Measurements from ENCODE around the gene EIF4E2.

The EIF4E2 gene

DNA sequence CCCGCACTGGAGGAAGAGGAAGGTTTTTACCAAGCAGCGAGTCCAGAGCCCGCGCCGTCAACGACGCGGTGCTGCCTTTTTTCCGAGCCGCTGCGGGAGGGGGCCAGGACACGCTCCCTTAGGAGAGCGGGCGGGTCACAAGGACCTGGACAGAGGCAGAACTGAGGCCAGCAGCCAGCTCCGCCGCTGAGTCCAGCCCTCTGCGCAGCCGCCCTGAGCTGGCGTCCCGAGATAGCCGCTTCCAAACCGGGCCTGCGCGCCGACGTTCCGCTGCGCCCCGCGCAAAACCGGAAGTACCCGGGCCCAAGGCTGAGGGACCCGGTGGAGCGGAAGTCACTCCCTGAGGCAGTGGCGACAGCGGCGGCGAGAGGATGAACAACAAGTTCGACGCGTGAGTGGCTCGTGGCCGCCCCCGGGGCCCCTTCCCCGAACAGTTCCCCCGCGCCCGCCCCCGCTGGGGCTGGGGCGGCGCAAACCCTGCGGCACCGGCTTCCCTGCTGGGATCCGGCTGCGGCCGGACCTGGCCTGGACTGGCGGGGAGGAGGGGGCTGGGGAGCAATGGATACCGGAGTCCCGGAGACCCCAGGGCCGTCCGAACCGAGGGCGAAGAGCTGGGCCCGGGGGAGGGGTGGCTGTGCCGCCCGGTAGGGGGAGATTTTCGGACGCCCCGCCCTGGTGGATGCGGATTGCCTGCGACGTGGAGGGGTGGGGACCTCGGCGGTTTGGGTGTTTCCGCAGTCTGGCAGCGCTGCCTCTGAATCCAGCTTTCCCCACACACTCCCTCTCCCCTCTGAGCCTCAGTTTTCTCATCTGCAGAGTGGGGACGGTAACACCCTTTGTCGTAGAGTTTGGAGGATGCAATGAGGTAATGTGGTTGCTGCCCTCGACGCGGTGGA lies at the start of gene EIF4E2, which contains the start of gene TIGD1:
Gene EIF4E2, plus strand, starts transcription at position 336 of the 896 bp plus-strand sequence. Its CDS starts 36 bp downstream, at position 372.
Gene TIGD1, minus strand, starts transcription at position 204 of the 896 bp plus-strand sequence. CDS start 675 bp downstream, outside the sequence.
- DNase-seq (ENCODE audit: low spot score) = peak; percentile 94

GRCh38 chr2:232501331-232501771 lies 49.1 kb upstream of the EIF4E2 start:
- no peak for DNase-seq (ENCODE audit: low spot score)

DNA sequence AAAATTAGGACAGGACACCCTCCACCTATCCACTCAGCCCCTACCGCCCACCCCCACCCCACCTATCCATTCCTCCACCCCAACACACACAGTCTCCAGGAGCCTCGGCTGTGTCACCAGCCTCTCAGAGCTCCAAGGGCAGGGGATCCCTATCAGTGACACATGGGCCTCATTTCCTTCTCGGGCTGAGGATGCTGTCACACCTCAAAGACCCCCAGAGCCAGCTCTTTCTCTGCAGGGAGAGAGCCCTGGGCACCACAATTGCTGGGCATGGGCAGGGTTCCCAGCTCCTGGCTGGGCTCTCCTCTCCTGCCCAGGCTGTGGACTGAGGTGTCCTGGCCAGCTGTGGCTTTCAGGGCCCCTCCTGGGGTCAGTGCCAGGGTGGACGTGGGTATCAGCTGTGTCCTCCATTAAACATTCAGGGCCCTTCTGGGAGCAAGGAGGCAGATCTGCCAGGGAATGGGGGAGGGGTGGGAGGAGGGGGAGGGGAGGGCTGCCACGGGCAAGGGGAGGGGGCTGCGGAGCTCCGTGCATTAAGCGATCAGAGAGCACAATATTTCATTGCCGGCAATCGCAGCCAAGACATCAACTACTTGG lies 48.6 kb upstream of the EIF4E2 start:
- DNase-seq (ENCODE audit: low spot score) = no peak

DNA sequence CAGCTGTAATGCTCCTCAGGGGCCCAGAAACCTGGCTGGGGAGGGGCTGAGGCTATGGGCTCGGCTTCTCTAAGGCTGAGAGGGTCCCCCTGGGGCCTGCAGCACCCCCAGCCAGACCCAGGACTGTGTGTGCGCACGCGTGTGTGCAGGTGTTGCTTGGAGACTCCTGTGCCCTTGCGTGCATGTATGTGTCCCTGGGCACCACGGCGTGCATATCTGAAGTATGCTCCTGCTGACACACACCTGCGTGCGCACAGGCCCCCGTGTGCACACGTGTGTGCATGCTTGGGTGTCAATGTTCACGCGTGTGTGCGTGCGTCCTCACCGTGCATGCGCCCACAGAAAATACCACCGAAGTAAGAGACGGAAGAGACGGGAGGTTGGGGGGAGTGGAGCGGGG lies 48.0 kb upstream of the EIF4E2 start:
- no peak for DNase-seq (ENCODE audit: low spot score)

DNA sequence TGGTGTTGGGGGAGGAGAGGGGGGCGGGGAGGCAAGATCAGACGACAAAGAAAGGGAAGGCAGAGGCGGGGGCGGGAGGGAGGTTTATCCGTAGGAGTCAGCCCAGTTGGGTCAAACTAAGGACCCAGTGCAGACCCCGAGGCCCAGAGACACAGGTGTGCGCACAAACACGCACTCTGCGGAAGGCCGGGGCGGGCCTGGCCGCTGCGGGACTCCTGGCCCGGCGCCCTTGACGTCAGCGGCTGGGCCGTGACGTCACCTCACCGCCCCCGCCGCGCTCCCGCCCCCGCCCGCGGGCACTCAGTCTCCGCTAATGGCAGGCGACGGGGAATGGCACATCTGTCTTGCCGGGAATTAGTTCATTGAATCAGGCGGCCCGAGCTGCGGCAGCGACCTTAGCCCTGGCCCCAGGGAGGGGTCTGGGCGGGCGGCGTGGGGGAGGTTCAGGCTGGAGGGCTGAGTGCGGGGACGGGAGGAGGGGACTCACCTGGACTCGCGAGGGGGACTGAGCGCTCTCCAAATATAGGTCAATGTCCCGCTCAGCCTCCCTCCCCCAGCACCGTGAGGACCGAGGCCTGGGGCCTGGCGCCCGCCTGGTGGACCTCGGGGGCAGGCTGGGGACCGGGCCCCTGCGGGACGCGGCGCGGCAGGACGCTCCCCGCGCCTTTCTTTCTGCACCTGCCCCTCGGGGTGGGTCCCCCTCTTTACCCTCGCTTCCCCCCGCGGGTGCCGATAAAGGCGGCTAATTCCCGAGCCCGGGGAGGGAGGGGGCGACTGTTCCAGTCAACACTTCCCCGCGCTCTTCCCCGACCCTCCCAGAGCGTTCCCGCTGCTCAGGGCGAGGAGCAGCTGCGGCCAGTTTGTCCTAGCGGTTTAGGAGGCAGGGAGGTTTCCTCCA lies 47.3 kb upstream of the EIF4E2 start:
- no peak for DNase-seq (ENCODE audit: low spot score)

- no peak for DNase-seq (ENCODE audit: low spot score)
Measured at GRCh38 chr2:232503809-232504323, 46.6 kb upstream of the EIF4E2 start.

DNA sequence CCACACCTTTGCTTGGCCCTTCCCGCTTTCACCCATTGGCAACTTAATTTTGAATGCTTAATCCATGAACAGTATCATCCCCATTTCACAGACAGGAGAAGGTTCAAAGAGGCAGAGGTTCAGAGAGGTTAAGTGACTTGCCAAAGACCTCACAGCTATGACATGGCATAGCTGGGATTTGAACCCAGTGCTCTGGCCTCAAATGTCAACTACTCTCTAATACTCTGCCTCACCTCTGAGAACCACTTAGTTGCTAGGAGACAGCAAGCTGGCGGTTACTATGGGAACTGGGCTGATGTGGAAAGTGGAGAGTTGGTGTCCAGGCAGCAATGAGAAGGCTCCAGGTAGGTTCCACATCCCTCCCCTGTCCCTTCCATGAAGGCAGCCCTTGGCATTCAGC lies 46.1 kb upstream of the EIF4E2 start:
- no peak for DNase-seq (ENCODE audit: low spot score)

DNA sequence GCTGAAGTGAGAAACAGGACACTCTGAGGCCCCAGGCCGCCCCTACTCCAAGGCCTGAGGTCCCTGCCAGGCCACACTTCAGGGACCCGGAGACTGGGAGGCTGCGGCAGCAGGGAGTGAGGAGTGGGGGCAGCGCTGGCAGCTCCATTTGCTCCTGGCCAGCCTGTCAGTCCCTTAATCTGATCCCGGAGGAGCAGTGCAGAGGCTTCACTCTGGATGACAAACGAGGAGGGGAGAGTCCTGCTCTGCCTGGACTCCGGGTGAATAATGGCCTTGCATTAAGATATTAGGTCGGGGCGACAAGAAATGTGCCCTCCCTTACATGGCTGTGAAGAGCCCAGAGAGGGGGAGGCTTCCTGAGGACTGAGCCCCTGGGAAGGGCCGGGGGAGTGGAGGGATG lies 44.6 kb upstream of the EIF4E2 start:
- no peak for DNase-seq (ENCODE audit: low spot score)

- no peak for DNase-seq (ENCODE audit: low spot score)
Measured at GRCh38 chr2:232506709-232507108, 43.8 kb upstream of the EIF4E2 start.

GRCh38 chr2:232508251-232508650 lies 42.2 kb upstream of the EIF4E2 start:
- no peak for DNase-seq (ENCODE audit: low spot score)

- DNase-seq (ENCODE audit: low spot score) = no peak
Measured at GRCh38 chr2:232511336-232511890, 39.1 kb upstream of the EIF4E2 start.

DNA sequence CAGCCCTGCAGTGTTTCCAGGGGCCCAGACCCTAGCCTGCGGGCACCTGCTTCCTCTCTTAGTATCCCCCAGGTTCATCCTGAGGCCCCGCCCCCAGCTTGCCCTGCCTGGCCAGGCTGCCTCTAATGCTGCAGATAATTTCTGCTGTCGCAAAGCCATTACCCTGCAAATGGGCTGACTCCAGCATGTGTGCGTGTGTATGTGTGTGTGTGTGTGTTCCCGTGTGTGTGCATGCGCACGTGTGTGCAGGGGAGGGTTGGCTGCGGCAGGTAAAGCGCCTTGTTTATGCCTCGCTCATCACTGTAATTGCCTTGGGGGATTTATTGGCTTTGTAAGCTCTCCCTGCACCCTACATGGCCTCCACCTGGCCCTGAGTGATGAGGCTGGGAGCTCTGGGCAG lies 37.9 kb upstream of the EIF4E2 start:
- no peak for DNase-seq (ENCODE audit: low spot score)

GRCh38 chr2:232513353-232513752 lies 37.1 kb upstream of the EIF4E2 start:
- no peak for DNase-seq (ENCODE audit: low spot score)

DNA sequence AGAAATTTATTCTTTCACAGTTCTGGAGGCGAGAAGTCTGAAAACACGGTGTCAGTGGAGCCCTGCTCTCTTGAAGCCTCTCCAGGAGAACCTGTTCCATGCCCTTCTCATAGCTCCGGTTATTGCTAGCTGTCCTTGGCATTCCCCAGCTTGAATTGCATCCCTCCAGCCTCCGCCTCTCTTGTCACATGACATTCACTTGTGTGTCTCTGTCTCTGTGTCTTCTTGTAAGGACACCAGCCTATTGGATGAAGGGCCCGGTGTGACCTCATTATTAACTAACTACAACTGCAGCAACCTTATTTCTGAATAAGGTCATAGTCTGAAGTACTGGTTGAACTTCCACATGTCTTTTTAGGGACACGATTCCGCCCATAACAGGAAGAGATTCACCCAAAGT lies 34.9 kb upstream of the EIF4E2 start:
- DNase-seq (ENCODE audit: low spot score) = no peak

GRCh38 chr2:232516551-232516950 lies 33.9 kb upstream of the EIF4E2 start:
- no peak for DNase-seq (ENCODE audit: low spot score)

DNA sequence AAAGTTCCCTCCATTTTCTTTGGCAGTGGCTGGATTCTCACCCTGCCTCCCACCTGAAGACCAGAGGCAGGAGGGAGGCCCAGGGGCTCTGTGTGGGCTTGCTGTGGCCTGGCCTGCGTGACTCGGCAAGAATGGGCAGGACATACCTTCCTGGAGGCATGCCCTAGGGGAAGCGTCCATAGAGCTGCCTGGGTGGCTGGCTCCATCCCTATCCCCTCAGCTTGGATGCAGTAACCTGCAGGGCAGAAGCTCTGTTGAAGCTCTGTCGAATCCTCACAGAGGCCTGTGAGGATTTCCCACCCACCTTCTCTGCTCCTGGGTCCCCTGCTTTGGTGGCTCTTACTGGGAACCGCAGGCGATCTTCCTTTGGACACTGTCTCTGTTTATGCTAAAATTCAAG lies 31.6 kb upstream of the EIF4E2 start:
- no peak for DNase-seq (ENCODE audit: low spot score)

DNA sequence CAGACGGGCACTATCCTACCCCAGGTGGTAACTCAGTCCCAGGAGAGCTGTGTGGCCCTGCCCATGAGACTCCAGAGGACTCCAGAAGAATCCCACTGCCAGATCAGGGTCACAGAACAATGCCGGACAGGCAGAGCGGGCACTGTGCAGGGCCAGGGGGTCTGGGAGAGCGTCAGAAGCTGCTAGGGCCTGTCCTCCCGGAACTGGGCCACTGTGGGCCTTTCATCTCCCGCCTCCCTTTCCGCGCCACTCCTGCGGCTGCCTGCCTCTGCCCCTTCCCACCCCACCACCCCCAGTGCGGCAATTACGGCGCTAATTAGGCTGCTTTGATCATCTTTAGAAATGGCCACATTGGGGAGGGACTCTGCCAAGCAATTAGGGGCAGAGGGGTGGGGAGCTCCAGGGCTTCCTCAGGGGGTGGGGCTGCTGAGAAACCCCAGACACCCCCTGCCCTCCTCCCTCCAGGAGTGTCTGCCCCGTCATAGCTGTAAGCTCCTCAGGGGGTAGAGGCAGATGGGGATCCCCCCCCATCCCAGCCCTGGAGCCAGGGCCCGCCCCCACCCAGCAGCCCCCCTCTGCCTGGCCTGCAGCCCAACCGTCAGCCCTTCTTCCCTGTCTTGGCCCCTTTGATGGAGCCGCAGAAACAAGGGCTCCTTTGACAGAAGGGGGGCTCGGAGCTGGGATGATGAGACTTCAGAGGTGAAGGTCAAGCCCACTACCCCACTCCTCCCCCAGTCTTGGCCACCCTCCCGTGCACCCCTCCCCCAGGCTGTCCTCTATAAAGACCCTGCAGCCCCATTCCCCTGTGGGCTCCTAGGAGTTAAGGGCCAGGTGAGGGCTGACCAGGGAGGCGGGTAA lies 30.7 kb upstream of the EIF4E2 start, which contains the start of gene PRSS56:
Gene PRSS56, plus strand, starts transcription at position 808 of the 858 bp plus-strand sequence. CDS start 211 bp downstream, outside the sequence.
- DNase-seq (ENCODE audit: low spot score) = no peak

DNA sequence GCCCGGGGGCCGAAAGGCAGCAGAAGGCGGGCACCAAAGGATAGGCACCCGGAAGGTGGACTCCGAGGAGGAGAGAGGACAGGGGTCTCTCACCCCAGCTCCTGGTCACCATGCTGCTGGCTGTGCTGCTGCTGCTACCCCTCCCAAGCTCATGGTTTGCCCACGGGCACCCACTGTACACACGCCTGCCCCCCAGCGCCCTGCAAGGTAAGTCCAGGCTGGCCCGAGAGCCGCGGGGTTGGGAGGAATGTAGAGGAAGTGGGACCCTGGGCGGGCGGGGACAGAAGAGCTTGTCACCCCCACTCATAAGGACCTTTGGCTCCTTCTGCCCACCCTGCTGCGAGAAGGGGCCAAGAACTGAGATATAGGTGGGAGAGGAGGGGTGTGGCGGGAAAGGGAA lies 30.0 kb upstream of the EIF4E2 start:
- DNase-seq (ENCODE audit: low spot score) = no peak

DNA sequence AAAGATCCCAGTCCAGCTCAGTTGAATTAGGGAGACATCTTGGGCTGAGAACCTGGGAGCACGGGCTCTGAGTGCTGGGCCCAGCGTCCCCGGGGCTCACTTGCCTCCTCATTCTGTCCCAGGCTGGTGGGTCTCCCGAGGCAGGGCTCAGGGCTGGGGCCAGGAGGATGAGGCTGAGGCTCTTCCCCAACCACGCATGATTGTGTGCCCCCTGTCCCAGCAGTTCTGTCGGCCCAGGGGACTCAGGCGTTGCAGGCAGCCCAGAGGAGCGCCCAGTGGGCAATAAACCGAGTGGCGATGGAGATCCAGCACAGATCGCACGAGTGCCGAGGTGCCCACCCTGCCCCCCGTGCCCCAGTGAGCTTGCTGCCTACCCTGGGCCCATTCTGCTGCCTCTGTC lies 29.4 kb upstream of the EIF4E2 start:
- DNase-seq (ENCODE audit: low spot score) = no peak

DNA sequence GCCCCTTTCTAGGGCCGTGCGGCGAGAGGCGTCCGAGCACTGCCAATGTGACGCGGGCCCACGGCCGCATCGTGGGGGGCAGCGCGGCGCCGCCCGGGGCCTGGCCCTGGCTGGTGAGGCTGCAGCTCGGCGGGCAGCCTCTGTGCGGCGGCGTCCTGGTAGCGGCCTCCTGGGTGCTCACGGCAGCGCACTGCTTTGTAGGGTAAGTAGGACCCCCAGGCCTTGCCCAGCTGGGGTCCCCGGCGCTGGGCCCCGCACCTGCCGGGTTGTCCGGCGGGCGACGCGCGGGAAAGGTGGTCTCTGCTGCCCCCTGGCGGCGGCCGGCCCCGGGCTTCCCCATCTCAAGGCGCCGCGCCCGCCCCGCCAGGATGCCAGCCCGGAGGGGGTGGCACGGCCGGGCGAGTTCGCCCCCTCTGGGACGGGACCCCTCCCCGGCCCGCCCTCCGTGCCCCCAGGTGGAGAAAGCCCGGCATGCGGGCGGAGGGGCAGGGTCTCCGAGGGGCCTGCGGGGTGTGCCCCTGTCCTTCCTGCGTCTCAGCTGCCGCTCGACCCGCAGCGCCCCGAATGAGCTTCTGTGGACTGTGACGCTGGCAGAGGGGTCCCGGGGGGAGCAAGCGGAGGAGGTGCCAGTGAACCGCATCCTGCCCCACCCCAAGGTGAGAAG lies 28.4 kb upstream of the EIF4E2 start:
- DNase-seq (ENCODE audit: low spot score) = peak; percentile 19

All from RKO (cell line).